Neuronal stem cell (in vitro differentiated cells): ENCODE data around the gene FILIP1L.

Experiments used
- DNase-seq: peaks from one replicate; pipeline ENCODE4 v3.0.0-alpha.2; 2013; ENCODE audit warnings: low spot score
- H2AFZ ChIP-seq: one replicate; pipeline ENCODE4 v1.6.1; 2013; ENCODE audit warnings: mild to moderate bottlenecking, low read length, inconsistent platforms
- H2AK5ac ChIP-seq: 2 replicates; pipeline ENCODE4 v1.6.1; 2013; ENCODE audit warnings: low read depth, mild to moderate bottlenecking, inconsistent platforms, low read length, moderate library complexity, mixed read lengths
- H2BK120ac ChIP-seq: 2 replicates; pipeline ENCODE4 v1.6.1; 2013; ENCODE audit warnings: low read depth, mild to moderate bottlenecking, inconsistent platforms, low read length, moderate library complexity, mixed read lengths
- H2BK12ac ChIP-seq: one replicate; pipeline ENCODE4 v1.6.1; 2013; ENCODE audit warnings: low read length, inconsistent platforms
- H2BK15ac ChIP-seq: 2 replicates; pipeline ENCODE4 v1.6.1; 2013; ENCODE audit warnings: mild to moderate bottlenecking, low read length, inconsistent platforms, mixed read lengths
- H2BK5ac ChIP-seq: one replicate; pipeline ENCODE4 v1.6.1; 2013; ENCODE audit warnings: inconsistent platforms, mild to moderate bottlenecking, low read length, moderate library complexity
- H3K14ac ChIP-seq: one replicate; pipeline ENCODE4 v1.6.1; 2013; ENCODE audit warnings: low read length, inconsistent platforms
- H3K18ac ChIP-seq: 2 replicates; pipeline ENCODE4 v1.6.1; 2013; ENCODE audit warnings: low read length, inconsistent platforms
- H3K23ac ChIP-seq: 2 replicates; pipeline ENCODE4 v1.6.1; 2013; ENCODE audit warnings: low read depth, mild to moderate bottlenecking, mixed read lengths, low read length, inconsistent platforms; ENCODE audit not compliant: poor library complexity
- H3K27ac ChIP-seq: replicated peaks from 3 replicates; pipeline ENCODE4 v1.5.1; 2013; ENCODE audit warnings: low read length, inconsistent platforms
- H3K27me3 ChIP-seq, 3 experiments: 2 replicates each; pipeline ENCODE4 v1.6.1; 2013; ENCODE audit warnings: low read length in 3 of 3, mild to moderate bottlenecking in 2 of 3, inconsistent platforms in 1 of 3, low read depth in 1 of 3, mixed read lengths in 1 of 3, moderate library complexity in 1 of 3; ENCODE audit not compliant: control insufficient read depth in 3 of 3, insufficient read depth in 3 of 3
- H3K36me3 ChIP-seq, 2 donors: replicated peaks in 1 of 2; 2 replicates each; pipeline ENCODE4 v1.6.1; 2013; ENCODE audit warnings: low read length in 2 of 2; ENCODE audit not compliant: control insufficient read depth in 2 of 2, insufficient read depth in 2 of 2
- H3K4ac ChIP-seq: 2 replicates; pipeline ENCODE4 v1.6.1; 2013; ENCODE audit warnings: inconsistent platforms, mild to moderate bottlenecking, low read length, moderate library complexity
- H3K4me1 ChIP-seq, 2 donors: 1 replicate in 1 of 2; 2 replicates in 1 of 2; pipeline ENCODE4 v1.6.1; 2013; ENCODE audit warnings: low read length in 2 of 2, low read depth in 1 of 2; ENCODE audit not compliant: control insufficient read depth in 2 of 2, insufficient read depth in 1 of 2
- H3K4me2 ChIP-seq: one replicate; pipeline ENCODE4 v1.6.1; 2013; ENCODE audit warnings: mild to moderate bottlenecking, low read length, inconsistent platforms; ENCODE audit not compliant: insufficient read depth, poor library complexity, severe bottlenecking
- H3K4me3 ChIP-seq, 2 donors: 2 replicates each; pipeline ENCODE4 v1.5.1; 2013; ENCODE audit warnings: low read length in 2 of 2, mild to moderate bottlenecking in 2 of 2, inconsistent platforms in 1 of 2, moderate library complexity in 1 of 2
- H3K79me1 ChIP-seq: one replicate; pipeline ENCODE4 v1.6.1; 2013; ENCODE audit warnings: low read depth, mild to moderate bottlenecking, inconsistent platforms, low read length, moderate library complexity
- H3K9ac ChIP-seq: one replicate; pipeline ENCODE4 v1.6.1; 2013; ENCODE audit warnings: mild to moderate bottlenecking, low read depth, low read length, inconsistent platforms; ENCODE audit not compliant: poor library complexity
- H3K9me3 ChIP-seq, 2 donors: replicated peaks in 1 of 2; 2 replicates each; pipeline versions ENCODE3 to v1.6.1; 2013; ENCODE audit warnings: low read length in 2 of 2, mild to moderate bottlenecking in 2 of 2, inconsistent platforms in 1 of 2, low read depth in 1 of 2, mixed read lengths in 1 of 2, moderate library complexity in 1 of 2; ENCODE audit not compliant: control insufficient read depth in 2 of 2, insufficient read depth in 1 of 2
- H4K8ac ChIP-seq: one replicate; pipeline ENCODE4 v1.6.1; 2013; ENCODE audit warnings: low read depth, mild to moderate bottlenecking, inconsistent platforms, low read length, moderate library complexity
- H4K91ac ChIP-seq: one replicate; pipeline ENCODE4 v1.6.1; 2013; ENCODE audit warnings: low read length, low read depth, mild to moderate bottlenecking, inconsistent platforms; ENCODE audit not compliant: poor library complexity
- WGBS, 2 donors: extraction: QIAGEN DNeasy Blood & Tissue Kit; methylation state at CpG; one replicate each; pipeline ENCODE4 v1.1.7; 2013; ENCODE audit warnings: missing lambda C conversion rate in 2 of 2, mixed read lengths in 1 of 2; ENCODE audit not compliant: insufficient read length in 2 of 2, insufficient replicate concordance in 1 of 2; ENCODE audit errors: extremely low coverage in 2 of 2; 5-methylcytosine and 5-hydroxymethylcytosine counted together

Gene FILIP1L

GRCh38 chr3:99869621-99870020 is 244.7 kb downstream of the FILIP1L start:
- Histone ChIP-seq H3K79me1 (no peaks in the 10 kb centered on the region), H3K4me3 (no peak overlapping the region), H3K27ac (no peak overlapping the region), H3K9ac (no peak overlapping the region), H3K27me3 (no peaks in the 10 kb centered on the region), H2BK120ac (no peak overlapping the region), H4K8ac (no peak overlapping the region), H3K4ac (no peak overlapping the region), H3K18ac (no peak overlapping the region), H2BK15ac (no peak overlapping the region), H2BK5ac (no peak overlapping the region), H3K14ac (no peak overlapping the region), H3K9me3 (no peaks in the 10 kb centered on the region), H3K23ac (no peak overlapping the region), H3K4me2 (no peak overlapping the region), H2AFZ (no peak overlapping the region), H2BK12ac (no peak overlapping the region), H2AK5ac (no peak overlapping the region), H3K36me3 (peaks cover 0 to 56% of the 10 kb centered on the region in 2 donors), H3K4me1 (peaks cover 3 to 14% of the 10 kb centered on the region in 2 donors), H4K91ac (no peak overlapping the region)
- no peak for DNase-seq
- no CpG with 5 or more reads among the region's 1 CpG for WGBS, 2 donors

- H2BK120ac ChIP-seq, result no peak overlapping the region
- peaks cover 0 to 67% of the 10 kb centered on the region in 2 donors for H3K36me3 ChIP-seq
- H2BK12ac ChIP-seq, result no peak overlapping the region
- peaks cover 0 to 14% of the 10 kb centered on the region in 2 donors for H3K4me1 ChIP-seq
- no peak overlapping the region for H3K14ac ChIP-seq
- no peak overlapping the region for H2AFZ ChIP-seq
- no peak overlapping the region for H3K23ac ChIP-seq
- H3K27ac ChIP-seq, result no peak overlapping the region
- no peaks in the 10 kb centered on the region for H3K79me1 ChIP-seq
- H4K8ac ChIP-seq, result no peak overlapping the region
- no peak overlapping the region for H2BK15ac ChIP-seq
- no peak overlapping the region for H3K4me3 ChIP-seq
- no peak overlapping the region for H2AK5ac ChIP-seq
- no peak overlapping the region for H3K18ac ChIP-seq
- no CpG with 5 or more reads among the region's 1 CpG for WGBS, 2 donors
- H3K27me3 ChIP-seq, result no peaks in the 10 kb centered on the region
- H3K9me3 ChIP-seq, result peaks cover 0 to 6% of the 10 kb centered on the region in 2 donors
- no peak overlapping the region for H3K4ac ChIP-seq
- DNase-seq, result no peak
- no peak overlapping the region for H3K9ac ChIP-seq
- H4K91ac ChIP-seq, result no peak overlapping the region
- no peak overlapping the region for H2BK5ac ChIP-seq
- no peak overlapping the region for H3K4me2 ChIP-seq
Measured at GRCh38 chr3:99868311-99868646, 246.0 kb downstream of the FILIP1L start.

- Histone ChIP-seq H2BK15ac (no peak overlapping the region), H3K27ac (no peak overlapping the region), H3K4me1 (peaks cover 0 to 14% of the 10 kb centered on the region in 2 donors)
Measured at GRCh38 chr3:99867594-99868310, 246.5 kb downstream of the FILIP1L start.

GRCh38 chr3:99866261-99866761 is 248.0 kb downstream of the FILIP1L start:
- no peak overlapping the region for H3K4me3 ChIP-seq
- H3K4me1 ChIP-seq, result peaks cover 0 to 11% of the 10 kb centered on the region in 2 donors
- no peak overlapping the region for H3K4ac ChIP-seq
- H3K9ac ChIP-seq, result no peak overlapping the region
- no peak overlapping the region for H2BK5ac ChIP-seq
- H3K9me3 ChIP-seq, result peaks cover 0 to 15% of the 10 kb centered on the region in 2 donors
- no peak overlapping the region for H4K8ac ChIP-seq
- no peak overlapping the region for H2BK15ac ChIP-seq
- no peak overlapping the region for H2AFZ ChIP-seq
- no peak overlapping the region for H2AK5ac ChIP-seq
- no peak overlapping the region for H3K23ac ChIP-seq
- no peak overlapping the region for H3K14ac ChIP-seq
- WGBS, 2 donors, result no CpG with 5 or more reads among the region's 3 CpGs
- no peak overlapping the region for H2BK120ac ChIP-seq
- H4K91ac ChIP-seq, result no peak overlapping the region
- H2BK12ac ChIP-seq, result no peak overlapping the region
- H3K79me1 ChIP-seq, result no peaks in the 10 kb centered on the region
- H3K27ac ChIP-seq, result no peak overlapping the region
- H3K27me3 ChIP-seq, result no peaks in the 10 kb centered on the region
- H3K18ac ChIP-seq, result no peak overlapping the region
- H3K36me3 ChIP-seq, result peaks cover 0 to 74% of the 10 kb centered on the region in 2 donors
- no peak for DNase-seq
- H3K4me2 ChIP-seq, result no peak overlapping the region

More at GRCh38 chr3:99867594-99868310, 246.5 kb downstream of the FILIP1L start:
- no peaks in the 10 kb centered on the region for H3K27me3 ChIP-seq
- H2AFZ ChIP-seq, result no peak overlapping the region
- H3K9me3 ChIP-seq, result peaks cover 0 to 10% of the 10 kb centered on the region in 2 donors
- no CpG with 5 or more reads among the region's 3 CpGs for WGBS, 2 donors
- H4K91ac ChIP-seq, result no peak overlapping the region
- H2AK5ac ChIP-seq, result no peak overlapping the region
- no peak overlapping the region for H2BK12ac ChIP-seq
- H4K8ac ChIP-seq, result no peak overlapping the region
- DNase-seq, result peak; percentile 8
- no peak overlapping the region for H3K4ac ChIP-seq
- H2BK5ac ChIP-seq, result no peak overlapping the region
- no peak overlapping the region for H3K4me3 ChIP-seq
- H3K79me1 ChIP-seq, result no peaks in the 10 kb centered on the region
- no peak overlapping the region for H3K9ac ChIP-seq
- no peak overlapping the region for H3K4me2 ChIP-seq
- H3K18ac ChIP-seq, result no peak overlapping the region
- no peak overlapping the region for H2BK120ac ChIP-seq
- H3K14ac ChIP-seq, result no peak overlapping the region
- peaks cover 0 to 72% of the 10 kb centered on the region in 2 donors for H3K36me3 ChIP-seq
- no peak overlapping the region for H3K23ac ChIP-seq
